Activated naive CD8-positive, alpha-beta T cell treated with anti-CD3 and anti-CD28 coated beads for 36 hours (primary cell): ENCODE data around the gene ANKDD1A. TPM values are rescaled to one million over a fixed set of nuclear protein-coding genes. Genes with fewer than 3 reads are reported as not detected.

Experiments
- DNase-seq: peaks from one replicate; pipeline ENCODE4 v3.0.0; 2021
- H3K27ac Mint-ChIP-seq: one replicate; pipeline ENCODE4 v1.8.0; 2022; ENCODE audit warnings: mild to moderate bottlenecking, moderate library complexity, mixed read lengths
- H3K27me3 Mint-ChIP-seq: one replicate; pipeline ENCODE4 v1.8.0; 2022; ENCODE audit warnings: mild to moderate bottlenecking, mixed read lengths
- H3K36me3 Mint-ChIP-seq: one replicate; pipeline ENCODE4 v1.8.0; 2021; ENCODE audit warnings: mild to moderate bottlenecking, mixed read lengths
- H3K4me1 Mint-ChIP-seq: one replicate; pipeline ENCODE4 v1.8.0; 2021; ENCODE audit warnings: mixed read lengths
- H3K4me3 Mint-ChIP-seq: one replicate; pipeline ENCODE4 v1.8.0; 2022; ENCODE audit warnings: mild to moderate bottlenecking, moderate library complexity, mixed read lengths
- H3K9me3 Mint-ChIP-seq: one replicate; pipeline ENCODE4 v1.8.0; 2022; ENCODE audit warnings: mixed read lengths
- total RNA-seq, 2 experiments: library from RNA; stranded (reverse); gene quantifications; one replicate each; pipeline ENCODE4 v1.2.3, GENCODE V29; 2021

ANKDD1A gene
- total RNA-seq = 1 to 10 TPM; 2.8 to 2.9 TPM

GRCh38 chr15:64911311-64912186, at the start of gene ANKDD1A:
Gene ANKDD1A (plus strand): TSS chr15:64911902. CDS start chr15:64911931, 29 bp downstream.
- no peaks in the 10 kb centered on the region for H3K9me3 Mint-ChIP-seq
- peaks cover 3% of the 10 kb centered on the region for H3K4me1 Mint-ChIP-seq
- peak; percentile 76 for DNase-seq
- peaks cover 29% of the 10 kb centered on the region for H3K27me3 Mint-ChIP-seq
- H3K36me3 Mint-ChIP-seq = no peaks in the 10 kb centered on the region
- H3K27ac Mint-ChIP-seq = no peak within 1 kb of the TSS
- H3K4me3 Mint-ChIP-seq = peak within 1 kb of the TSS; percentile 71

DNA sequence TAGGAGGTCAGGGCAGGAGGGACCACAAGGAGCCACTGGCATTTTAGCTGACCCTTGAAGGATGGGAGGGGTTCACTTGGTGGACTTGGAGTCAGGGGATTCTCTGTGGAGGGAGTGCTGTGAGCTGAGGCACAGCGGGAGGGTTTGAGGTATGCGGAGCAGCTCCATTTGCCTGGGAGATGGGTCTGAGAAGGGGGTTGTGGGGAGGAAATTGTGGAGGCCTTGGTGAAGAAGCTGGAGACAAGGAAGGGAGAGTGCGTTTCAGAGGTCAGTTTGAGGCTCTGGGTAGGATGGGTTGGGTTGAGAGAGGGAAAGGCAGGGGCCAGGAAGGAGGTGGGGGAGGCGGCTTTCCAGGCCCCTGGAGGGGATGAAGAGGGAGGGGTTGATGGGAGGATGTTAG, 49.7 kb upstream of the ANKDD1A start:
- Mint-ChIP-seq H3K9me3 (no peaks in the 10 kb centered on the region), H3K27ac (no peak overlapping the region), H3K4me1 (peaks cover 9% of the 10 kb centered on the region), H3K36me3 (no peaks in the 10 kb centered on the region), H3K4me3 (no peak overlapping the region), H3K27me3 (no peaks in the 10 kb centered on the region)
- DNase-seq = no peak

GRCh38 chr15:64862408-64862807, 49.3 kb upstream of the ANKDD1A start:
- H3K27ac Mint-ChIP-seq = no peak overlapping the region
- no peak overlapping the region for H3K4me3 Mint-ChIP-seq
- H3K9me3 Mint-ChIP-seq = no peaks in the 10 kb centered on the region
- no peaks in the 10 kb centered on the region for H3K27me3 Mint-ChIP-seq
- H3K4me1 Mint-ChIP-seq = peaks cover 8% of the 10 kb centered on the region
- DNase-seq = no peak
- H3K36me3 Mint-ChIP-seq = no peaks in the 10 kb centered on the region

GRCh38 chr15:64864068-64864467, 47.6 kb upstream of the ANKDD1A start:
- Mint-ChIP-seq H3K4me3 (no peak overlapping the region), H3K27me3 (no peaks in the 10 kb centered on the region), H3K9me3 (no peaks in the 10 kb centered on the region), H3K4me1 (no peaks in the 10 kb centered on the region), H3K27ac (peak overlapping the region; percentile 1), H3K36me3 (no peaks in the 10 kb centered on the region)
- DNase-seq = no peak

DNA sequence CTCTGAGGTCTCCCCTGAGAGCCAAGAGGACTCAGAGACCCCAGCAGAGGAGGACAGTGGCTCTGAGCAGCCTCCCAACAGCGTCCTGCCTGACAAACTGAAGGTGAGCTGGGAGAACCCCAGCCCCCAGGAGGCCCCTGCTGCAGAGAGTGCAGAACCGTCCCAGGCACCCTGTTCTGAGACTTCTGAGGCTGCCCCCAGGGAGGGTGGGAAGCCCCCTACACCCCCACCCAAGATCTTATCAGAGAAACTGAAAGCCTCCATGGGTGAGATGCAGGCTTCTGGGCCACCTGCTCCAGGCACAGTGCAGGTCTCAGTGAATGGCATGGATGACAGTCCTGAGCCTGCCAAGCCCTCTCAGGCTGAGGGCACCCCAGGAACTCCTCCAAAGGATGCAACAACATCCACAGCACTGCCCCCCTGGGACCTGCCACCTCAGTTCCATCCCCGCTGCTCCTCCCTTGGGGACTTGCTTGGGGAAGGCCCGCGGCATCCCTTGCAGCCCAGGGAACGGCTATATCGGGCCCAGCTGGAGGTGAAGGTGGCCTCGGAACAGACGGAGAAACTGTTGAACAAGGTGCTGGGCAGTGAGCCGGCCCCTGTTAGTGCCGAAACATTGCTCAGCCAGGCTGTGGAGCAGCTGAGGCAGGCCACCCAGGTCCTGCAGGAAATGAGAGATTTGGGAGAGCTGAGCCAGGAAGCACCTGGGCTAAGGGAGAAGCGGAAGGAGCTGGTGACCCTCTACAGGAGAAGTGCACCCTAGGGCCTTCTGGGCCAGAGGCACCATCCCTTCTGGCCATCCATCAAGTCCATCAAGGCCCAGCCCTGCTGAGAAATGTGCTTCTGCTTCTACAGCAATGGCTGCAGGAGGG, 46.3 kb upstream of the ANKDD1A start:
- peaks cover under 1% of the 10 kb centered on the region for H3K36me3 Mint-ChIP-seq
- H3K27ac Mint-ChIP-seq = peak overlapping the region; percentile 20
- no peak overlapping the region for H3K4me3 Mint-ChIP-seq
- no peaks in the 10 kb centered on the region for H3K4me1 Mint-ChIP-seq
- no peak for DNase-seq
- no peaks in the 10 kb centered on the region for H3K9me3 Mint-ChIP-seq
- no peaks in the 10 kb centered on the region for H3K27me3 Mint-ChIP-seq

DNA sequence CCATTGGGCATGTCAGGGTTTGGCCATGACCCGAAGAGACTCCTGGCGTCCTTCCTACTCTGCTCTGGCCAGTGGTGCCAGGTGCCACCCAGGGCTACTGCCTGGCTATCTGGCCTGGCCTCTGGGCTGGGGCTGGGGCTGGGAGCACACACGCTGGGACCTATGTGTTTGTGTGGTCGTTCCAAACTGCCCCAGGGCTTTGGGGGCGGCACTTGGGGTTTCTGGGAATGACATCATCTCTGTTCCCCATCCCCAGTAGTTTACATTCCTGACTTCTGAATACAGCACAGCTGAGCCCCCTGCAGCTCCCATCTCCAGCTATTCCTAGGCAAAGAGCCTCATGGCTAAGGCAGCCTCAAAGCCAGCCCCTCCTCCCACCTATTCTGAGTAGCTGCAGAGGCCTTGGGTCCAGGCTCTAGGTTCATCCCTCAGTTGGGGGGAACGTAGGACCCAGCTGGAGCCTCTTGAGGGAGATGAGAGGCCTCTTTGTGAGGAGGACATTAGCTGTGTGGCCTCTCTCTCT, 45.6 kb upstream of the ANKDD1A start:
- Mint-ChIP-seq H3K9me3 (no peaks in the 10 kb centered on the region), H3K27me3 (no peaks in the 10 kb centered on the region), H3K27ac (no peak overlapping the region), H3K4me1 (no peaks in the 10 kb centered on the region), H3K36me3 (peaks cover 2% of the 10 kb centered on the region), H3K4me3 (no peak overlapping the region)
- DNase-seq = no peak

- DNase-seq = no peak
- Mint-ChIP-seq H3K4me3 (no peak overlapping the region), H3K27me3 (no peaks in the 10 kb centered on the region), H3K4me1 (no peaks in the 10 kb centered on the region), H3K27ac (no peak overlapping the region), H3K36me3 (peaks cover 2% of the 10 kb centered on the region), H3K9me3 (no peaks in the 10 kb centered on the region)
Measured at GRCh38 chr15:64869501-64869900, 42.2 kb upstream of the ANKDD1A start.

DNA sequence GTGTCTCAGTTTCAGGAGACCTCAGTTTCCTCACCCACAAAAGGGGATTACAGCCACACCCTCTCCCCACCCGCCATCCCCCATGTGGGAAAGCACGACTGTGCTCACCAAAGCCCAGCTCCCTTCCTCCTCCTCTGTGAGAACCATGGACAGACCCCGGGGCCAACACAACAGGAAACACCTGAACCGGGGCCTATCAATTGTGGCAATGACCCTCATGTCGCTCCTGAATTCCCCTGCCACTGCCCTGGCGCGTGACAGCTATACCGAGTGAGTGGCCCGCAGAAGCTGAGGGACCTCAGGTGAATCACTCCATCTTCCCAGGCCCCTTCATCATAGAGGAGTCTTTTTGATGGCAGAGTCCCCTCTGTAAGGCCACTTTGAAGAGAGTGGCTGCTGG, 41.3 kb upstream of the ANKDD1A start:
- no peak for DNase-seq
- Mint-ChIP-seq H3K9me3 (no peaks in the 10 kb centered on the region), H3K4me3 (no peak overlapping the region)

DNA sequence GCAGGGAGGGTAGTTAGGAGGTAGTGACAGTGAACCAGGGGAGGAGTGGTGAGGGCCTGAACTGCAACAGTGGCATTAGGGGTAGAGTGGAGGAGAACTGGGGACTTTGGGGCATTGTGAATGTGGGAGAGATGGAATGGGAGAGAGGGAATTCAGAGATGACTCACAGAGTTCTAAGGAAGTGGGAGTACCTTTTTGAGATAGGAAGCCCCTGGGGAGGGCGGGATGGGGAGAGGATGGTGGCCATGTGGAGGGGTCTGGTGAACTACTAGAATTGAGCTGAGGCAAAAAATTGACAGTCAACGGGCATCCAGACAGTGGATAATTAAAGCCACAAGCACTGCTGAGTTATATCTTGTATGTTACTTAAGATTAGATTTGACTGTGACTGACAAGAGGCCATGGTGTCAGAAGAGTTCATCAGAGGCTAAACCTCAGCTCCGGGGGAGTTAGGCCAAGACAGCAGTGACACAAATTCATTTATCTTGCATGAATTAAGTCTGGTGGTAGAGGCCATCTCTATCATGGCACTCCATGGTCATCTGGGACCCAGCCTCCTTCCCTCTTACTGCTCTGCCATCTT, 36.0 kb upstream of the ANKDD1A start:
- no peaks in the 10 kb centered on the region for H3K4me1 Mint-ChIP-seq
- no peak overlapping the region for H3K27ac Mint-ChIP-seq
- H3K9me3 Mint-ChIP-seq = no peaks in the 10 kb centered on the region
- no peak overlapping the region for H3K4me3 Mint-ChIP-seq
- H3K36me3 Mint-ChIP-seq = no peaks in the 10 kb centered on the region
- DNase-seq = no peak
- no peaks in the 10 kb centered on the region for H3K27me3 Mint-ChIP-seq

More for the DNA sequence above, 41.3 kb upstream of the ANKDD1A start:
- no peaks in the 10 kb centered on the region for H3K27me3 Mint-ChIP-seq
- H3K36me3 Mint-ChIP-seq = peaks cover 2% of the 10 kb centered on the region
- no peaks in the 10 kb centered on the region for H3K4me1 Mint-ChIP-seq
- no peak overlapping the region for H3K27ac Mint-ChIP-seq

DNA sequence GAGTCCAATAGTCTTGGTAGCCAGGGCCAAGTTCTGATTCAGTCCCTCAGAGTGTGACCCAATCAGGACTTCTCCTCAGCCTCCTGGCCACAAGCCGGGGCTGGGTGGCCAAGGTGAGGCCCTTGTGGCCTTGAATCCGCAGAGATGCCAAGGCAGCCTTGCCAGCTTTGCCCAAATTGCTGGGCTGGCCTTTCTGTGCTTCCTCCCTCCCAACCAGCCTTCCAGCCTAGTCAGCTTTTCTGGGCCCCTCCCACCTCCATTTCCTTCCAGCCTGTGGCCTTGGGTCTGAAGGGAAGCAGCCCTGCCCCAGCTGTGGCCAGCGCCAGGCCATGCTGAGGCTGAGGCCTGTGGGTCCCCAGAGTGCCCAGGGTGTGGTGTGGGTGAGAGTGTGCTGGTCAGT, 34.3 kb upstream of the ANKDD1A start:
- H3K36me3 Mint-ChIP-seq = no peaks in the 10 kb centered on the region
- H3K9me3 Mint-ChIP-seq = no peaks in the 10 kb centered on the region
- no peaks in the 10 kb centered on the region for H3K27me3 Mint-ChIP-seq
- no peak overlapping the region for H3K4me3 Mint-ChIP-seq
- DNase-seq = no peak
- no peak overlapping the region for H3K27ac Mint-ChIP-seq
- H3K4me1 Mint-ChIP-seq = peaks cover 6% of the 10 kb centered on the region

GRCh38 chr15:64878705-64879104, 33.0 kb upstream of the ANKDD1A start:
- Mint-ChIP-seq H3K4me1 (peaks cover 16% of the 10 kb centered on the region), H3K27me3 (no peaks in the 10 kb centered on the region)

DNA sequence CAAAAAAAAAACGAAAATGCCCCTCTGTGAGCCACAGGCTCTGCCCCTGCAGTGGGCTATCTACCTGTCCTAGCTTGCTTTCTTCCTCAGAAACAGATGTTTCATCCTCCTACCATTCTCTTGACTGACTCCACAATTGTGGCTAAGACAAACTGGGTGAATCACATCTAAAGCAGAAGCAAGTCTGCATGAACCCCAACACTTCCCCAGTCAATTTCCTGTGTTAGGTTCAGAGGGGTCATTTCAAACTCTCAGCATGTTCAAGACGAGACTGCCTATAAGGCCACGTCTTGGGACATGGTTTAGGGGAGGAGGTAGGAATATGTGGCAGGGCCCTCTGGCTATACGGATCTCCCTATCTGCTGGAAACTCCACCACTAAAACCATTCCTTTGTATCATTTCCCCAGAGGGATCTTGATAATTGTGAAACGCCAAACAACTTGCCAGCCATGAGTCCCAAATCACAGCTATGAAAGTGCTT, 28.6 kb upstream of the ANKDD1A start:
- Mint-ChIP-seq H3K4me1 (peaks cover 27% of the 10 kb centered on the region), H3K4me3 (no peak overlapping the region), H3K27me3 (no peaks in the 10 kb centered on the region), H3K36me3 (no peaks in the 10 kb centered on the region), H3K27ac (peak overlapping the region; percentile 86), H3K9me3 (no peaks in the 10 kb centered on the region)
- DNase-seq = peak; percentile 20

More at GRCh38 chr15:64878705-64879104, 33.0 kb upstream of the ANKDD1A start:
- Mint-ChIP-seq H3K9me3 (no peaks in the 10 kb centered on the region), H3K36me3 (no peaks in the 10 kb centered on the region), H3K4me3 (no peak overlapping the region), H3K27ac (no peak overlapping the region)
- no peak for DNase-seq

GRCh38 chr15:64883997-64884511, 27.6 kb upstream of the ANKDD1A start:
- Mint-ChIP-seq H3K4me1 (peaks cover 27% of the 10 kb centered on the region), H3K9me3 (no peaks in the 10 kb centered on the region), H3K27me3 (no peaks in the 10 kb centered on the region), H3K36me3 (no peaks in the 10 kb centered on the region), H3K4me3 (peak overlapping the region; percentile 62), H3K27ac (peak overlapping the region; percentile 86)
- DNase-seq = peak; percentile 76

DNA sequence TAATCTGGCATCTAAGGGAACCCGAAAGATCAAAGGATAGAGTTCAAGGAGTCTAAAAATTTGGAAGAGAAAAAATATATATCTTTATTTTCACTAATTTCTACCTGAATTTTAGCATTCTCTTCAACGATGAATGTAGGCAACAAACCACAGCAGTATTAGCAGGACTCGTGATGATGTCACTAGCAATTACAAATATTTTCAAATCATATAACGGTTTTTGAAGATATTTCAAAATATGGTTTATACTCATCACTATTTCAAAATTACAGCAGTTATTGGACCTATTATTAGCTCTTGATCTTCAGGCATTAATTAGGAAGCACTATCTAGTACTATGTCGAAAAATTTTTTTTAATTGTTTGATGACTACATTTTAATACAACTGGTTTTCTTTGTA, 27.0 kb upstream of the ANKDD1A start:
- Mint-ChIP-seq H3K9me3 (no peaks in the 10 kb centered on the region), H3K4me3 (no peak overlapping the region), H3K27me3 (no peaks in the 10 kb centered on the region), H3K4me1 (peaks cover 27% of the 10 kb centered on the region), H3K27ac (no peak overlapping the region), H3K36me3 (no peaks in the 10 kb centered on the region)
- DNase-seq = no peak
